Measurements from ENCODE around the gene SERINC5. TPM values are rescaled to one million over a fixed set of nuclear protein-coding genes. Genes with fewer than 3 reads are reported as not detected.
"Not testable (repeated sequence)": the region's sequence is repeated elsewhere in the genome, so short reads cannot be mapped to it uniquely, and the experiment has no call there.

Gene SERINC5
- total RNA-seq, 1 experiment from 2014 or later = 5.7 TPM

DNA sequence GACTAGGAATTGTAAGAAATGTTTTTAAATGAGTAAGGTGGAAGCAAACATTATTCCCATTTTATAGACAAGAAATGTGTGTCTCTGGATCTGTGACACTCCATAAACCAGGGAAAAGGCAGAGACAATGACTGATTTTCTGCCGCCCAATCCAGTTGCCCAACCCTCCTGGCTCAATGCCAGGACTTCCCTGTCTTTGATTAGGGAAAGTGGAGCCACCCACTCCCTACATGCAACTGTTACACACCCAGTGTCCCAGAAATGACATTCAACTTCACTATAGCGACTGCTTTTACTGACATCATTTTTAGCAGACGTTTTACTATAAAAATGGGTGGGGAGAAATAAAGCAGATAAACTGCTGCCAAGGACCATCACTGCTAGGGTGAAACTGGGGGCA lies 141.0 kb downstream of the SERINC5 start:
- H3K27me3 ChIP-seq (ENCODE audit: low read length) = no peaks in the 10 kb centered on the region
- H4K20me1 ChIP-seq (ENCODE audit: low read length) = no peaks in the 10 kb centered on the region
- no peaks in the 10 kb centered on the region for H3F3A ChIP-seq (ENCODE audit: low read length, unreplicated experiment)
- H3K36me3 ChIP-seq (ENCODE audit: low read depth, low read length) = no peaks in the 10 kb centered on the region
- ATAC-seq = no peak
- H2AFZ ChIP-seq (ENCODE audit: low read length) = no peak overlapping the region
- TF ChIP-seq EZH2 (IDR thresholded peaks at IDR 0.05; ENCODE audit: low read length, unreplicated experiment) (no peak), EZH2phosphoT487 (IDR thresholded peaks at IDR 0.05; ENCODE audit: borderline replicate concordance, low read length) (no peak)
- TF ChIP-seq, protein P1, sequence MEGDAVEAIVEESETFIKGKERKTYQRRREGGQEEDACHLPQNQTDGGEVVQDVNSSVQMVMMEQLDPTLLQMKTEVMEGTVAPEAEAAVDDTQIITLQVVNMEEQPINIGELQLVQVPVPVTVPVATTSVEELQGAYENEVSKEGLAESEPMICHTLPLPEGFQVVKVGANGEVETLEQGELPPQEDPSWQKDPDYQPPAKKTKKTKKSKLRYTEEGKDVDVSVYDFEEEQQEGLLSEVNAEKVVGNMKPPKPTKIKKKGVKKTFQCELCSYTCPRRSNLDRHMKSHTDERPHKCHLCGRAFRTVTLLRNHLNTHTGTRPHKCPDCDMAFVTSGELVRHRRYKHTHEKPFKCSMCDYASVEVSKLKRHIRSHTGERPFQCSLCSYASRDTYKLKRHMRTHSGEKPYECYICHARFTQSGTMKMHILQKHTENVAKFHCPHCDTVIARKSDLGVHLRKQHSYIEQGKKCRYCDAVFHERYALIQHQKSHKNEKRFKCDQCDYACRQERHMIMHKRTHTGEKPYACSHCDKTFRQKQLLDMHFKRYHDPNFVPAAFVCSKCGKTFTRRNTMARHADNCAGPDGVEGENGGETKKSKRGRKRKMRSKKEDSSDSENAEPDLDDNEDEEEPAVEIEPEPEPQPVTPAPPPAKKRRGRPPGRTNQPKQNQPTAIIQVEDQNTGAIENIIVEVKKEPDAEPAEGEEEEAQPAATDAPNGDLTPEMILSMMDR (conservative IDR thresholded peaks at IDR 0.05; ENCODE audit: low read depth, low read length) = no peak
- ChIA-PET CTCF (no interaction called here), POLR2A (ENCODE audit: unreplicated experiment) (no interaction called here)
- no peaks in the 10 kb centered on the region for H3K79me2 ChIP-seq (ENCODE audit: low read length)
- no peaks in the 10 kb centered on the region for H3K9me3 ChIP-seq (ENCODE audit: low read length)
- BruUV-seq (replicated peaks) = no TSS peak
- H3K4me2 ChIP-seq (ENCODE audit: low read length) = no peak overlapping the region
- H3K4me1 ChIP-seq (ENCODE audit: insufficient read depth, low read length) = no peaks in the 10 kb centered on the region
- no peak overlapping the region for H3K4me3 ChIP-seq (ENCODE audit: low read length)
- no peaks in the 10 kb centered on the region for H3K9me2 ChIP-seq (replicated peaks; ENCODE audit: low read length)
- DNase-seq = no peak
- no peak overlapping the region for H3K27ac ChIP-seq (ENCODE audit: low read length)
- intact Hi-C loops (cut with micrococcal nuclease) = no loop called here
- no peak overlapping the region for H3K9ac ChIP-seq (ENCODE audit: low read length)

DNA sequence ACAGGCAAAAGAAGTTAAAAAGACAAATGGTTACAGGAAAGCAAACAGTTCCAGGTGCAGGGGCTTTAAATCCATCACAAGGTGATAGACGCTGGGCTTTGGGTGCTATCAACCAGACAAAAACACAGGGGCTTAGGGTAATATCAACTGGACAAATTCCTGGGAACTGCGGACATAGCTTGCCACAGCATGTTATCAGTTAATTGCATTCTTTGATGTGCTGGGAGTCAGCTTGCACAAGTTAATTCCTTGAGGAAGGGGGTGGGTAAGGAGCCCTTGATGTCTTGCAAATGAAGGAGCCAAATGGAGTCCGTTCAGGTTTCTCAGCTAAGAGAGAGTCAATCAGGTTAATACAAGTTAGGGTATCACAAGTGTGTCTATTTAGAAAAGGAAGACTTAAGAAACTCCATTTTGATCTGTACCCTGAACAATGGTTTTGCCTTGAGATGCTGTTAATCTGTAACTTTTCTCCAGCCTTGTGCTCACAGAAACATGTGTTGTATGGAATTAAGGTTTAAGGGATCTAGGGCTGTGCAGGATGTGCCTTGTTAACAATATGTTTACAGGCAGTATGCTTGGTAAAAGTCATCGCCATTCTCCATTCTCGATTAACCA lies 144.4 kb downstream of the SERINC5 start:
- H3F3A ChIP-seq (ENCODE audit: low read length, unreplicated experiment); DNase-seq; intact Hi-C loops (cut with micrococcal nuclease); H4K20me1 ChIP-seq (ENCODE audit: low read length); POLR2A ChIA-PET (ENCODE audit: unreplicated experiment); H3K27ac ChIP-seq (ENCODE audit: low read length); H3K36me3 ChIP-seq (ENCODE audit: low read depth, low read length); H2AFZ ChIP-seq (ENCODE audit: low read length); H3K9ac ChIP-seq (ENCODE audit: low read length); H3K79me2 ChIP-seq (ENCODE audit: low read length); H3K9me3 ChIP-seq (ENCODE audit: low read length); H3K9me2 ChIP-seq (replicated peaks; ENCODE audit: low read length); H3K27me3 ChIP-seq (ENCODE audit: low read length); H3K4me3 ChIP-seq (ENCODE audit: low read length); CTCF ChIA-PET; H3K4me1 ChIP-seq (ENCODE audit: insufficient read depth, low read length); H3K4me2 ChIP-seq (ENCODE audit: low read length); ATAC-seq; BruUV-seq (replicated peaks): not testable (repeated sequence)

DNA sequence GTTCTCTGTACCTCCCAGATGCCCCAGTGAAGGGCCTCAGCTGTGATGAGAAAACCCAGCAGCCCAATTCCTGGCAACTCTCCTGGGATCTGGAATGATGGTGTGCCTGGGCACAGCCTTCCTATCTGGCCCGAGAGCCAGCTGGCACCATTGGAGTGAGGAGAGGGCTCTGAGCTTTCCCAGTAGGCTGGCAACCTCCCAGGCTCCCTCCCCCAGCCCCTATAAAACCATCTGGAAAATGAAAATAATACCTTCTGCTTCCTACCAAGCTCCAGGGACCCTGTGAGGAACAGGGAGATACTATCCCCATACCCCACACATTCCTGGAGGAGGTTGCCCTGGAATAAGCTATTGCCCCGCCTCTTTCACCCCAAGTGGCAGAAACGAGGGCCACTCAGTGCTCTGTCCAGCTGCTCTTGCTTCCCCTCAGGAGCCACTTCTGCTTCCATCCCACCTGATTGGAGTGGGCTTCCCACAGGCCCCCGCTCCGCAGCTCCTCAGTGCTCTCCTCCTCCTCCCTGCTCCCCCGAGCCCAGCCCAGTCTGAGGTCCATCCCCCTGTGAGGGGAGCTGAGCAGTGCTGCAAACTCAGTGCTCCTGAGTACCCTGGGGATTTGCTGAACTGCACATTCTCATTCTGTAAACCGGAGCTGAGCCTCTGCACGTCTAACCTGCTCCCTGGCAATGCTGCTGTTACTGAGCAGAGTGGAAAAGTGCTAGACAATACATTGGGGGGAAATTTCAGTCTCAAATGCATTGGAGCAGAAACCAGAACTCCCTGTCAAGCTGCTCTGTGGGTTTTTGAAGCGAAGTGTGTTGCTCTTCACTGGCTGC lies 146.0 kb downstream of the SERINC5 start:
- intact Hi-C loops (cut with micrococcal nuclease) = no loop called here
- CTCF ChIA-PET = no interaction called here
- Histone ChIP-seq H3K79me2 (ENCODE audit: low read length) (no peaks in the 10 kb centered on the region), H3F3A (ENCODE audit: low read length, unreplicated experiment) (no peaks in the 10 kb centered on the region), H3K9me3 (ENCODE audit: low read length) (no peaks in the 10 kb centered on the region), H3K9ac (ENCODE audit: low read length) (no peak overlapping the region), H3K4me2 (ENCODE audit: low read length) (no peak overlapping the region), H3K4me1 (ENCODE audit: insufficient read depth, low read length) (no peaks in the 10 kb centered on the region), H2AFZ (ENCODE audit: low read length) (no peak overlapping the region), H3K27ac (ENCODE audit: low read length) (no peak overlapping the region), H3K36me3 (ENCODE audit: low read depth, low read length) (no peaks in the 10 kb centered on the region), H4K20me1 (ENCODE audit: low read length) (no peaks in the 10 kb centered on the region), H3K27me3 (ENCODE audit: low read length) (no peaks in the 10 kb centered on the region), H3K4me3 (ENCODE audit: low read length) (no peak overlapping the region), H3K9me2 (replicated peaks; ENCODE audit: low read length) (no peaks in the 10 kb centered on the region)
- ATAC-seq (no peak), DNase-seq (no peak)
- BruUV-seq (replicated peaks) = no TSS peak
- POLR2A ChIA-PET (ENCODE audit: unreplicated experiment) = interaction anchor here (0.5 kb wide), 1 partner anchor 213 kb away, joined by 4 read pairs; no protein-coding TSS in a partner anchor
- TF ChIP-seq EZH2phosphoT487 (IDR thresholded peaks at IDR 0.05; ENCODE audit: borderline replicate concordance, low read length) (no peak), EZH2 (IDR thresholded peaks at IDR 0.05; ENCODE audit: low read length, unreplicated experiment) (no peak)
- TF ChIP-seq, protein P1 (conservative IDR thresholded peaks at IDR 0.05; ENCODE audit: low read depth, low read length) = no peak
